Dermis blood vessel endothelial cell (primary cell): Measurements from ENCODE around the gene DTX4. TPM values are rescaled to one million over a fixed set of nuclear protein-coding genes. Genes with fewer than 3 reads are reported as not detected.
"Not testable (repeated sequence)": the region's sequence is repeated elsewhere in the genome, so short reads cannot be mapped to it uniquely, and the experiment has no call there.

Source experiments
- DNase-seq: peaks from one replicate; pipeline ENCODE4 v3.0.0; 2010
- total RNA-seq: library from RNA; depleted of rRNA; stranded (reverse); fragments of >200 nt; gene quantifications from 2 replicates; pipeline ENCODE4 v1.2.3, GENCODE V29; 2014

DTX4 gene
- total RNA-seq = 28.1 and 32.9 TPM in 2 replicates

- peak; percentile 95 for DNase-seq
Observed at GRCh38 chr11:59171508-59172322, at the start of gene DTX4. TSS of gene DTX4 (plus strand) at chr11:59172132. CDS start at chr11:59172596, 464 bp downstream.

- peak; percentile 89 for DNase-seq
Observed at GRCh38 chr11:59135648-59136461, 36.1 kb upstream of the DTX4 start.

GRCh38 chr11:59136551-59136950 is 35.4 kb upstream of the DTX4 start:
- DNase-seq = not testable (repeated sequence)

- DNase-seq = no peak
Observed at GRCh38 chr11:59137190-59137589, 34.7 kb upstream of the DTX4 start.

- peak; percentile 42 for DNase-seq
Observed at GRCh38 chr11:59138643-59139042, 33.3 kb upstream of the DTX4 start.

GRCh38 chr11:59141191-59141590 is 30.7 kb upstream of the DTX4 start:
- DNase-seq = no peak

- DNase-seq = peak; percentile 30
Observed at GRCh38 chr11:59141673-59142460, 30.1 kb upstream of the DTX4 start.

- peak; percentile 92 for DNase-seq
Observed at GRCh38 chr11:59142530-59143507, 29.1 kb upstream of the DTX4 start, which contains the start of gene FAM111A. TSS of gene FAM111A (plus strand) at chr11:59142856. CDS start at chr11:59148873, 6,017 bp downstream.

GRCh38 chr11:59144096-59144495 is 27.8 kb upstream of the DTX4 start:
- peak; percentile 31 for DNase-seq

- peak; percentile 87 for DNase-seq
Observed at GRCh38 chr11:59144579-59145345, 27.2 kb upstream of the DTX4 start.

GRCh38 chr11:59145534-59145933 is 26.4 kb upstream of the DTX4 start:
- DNase-seq = no peak

GRCh38 chr11:59151761-59152160 is 20.2 kb upstream of the DTX4 start:
- DNase-seq = no peak

GRCh38 chr11:59152312-59152951 is 19.5 kb upstream of the DTX4 start:
- DNase-seq = no peak

GRCh38 chr11:59154610-59155009 is 17.3 kb upstream of the DTX4 start:
- DNase-seq = no peak

GRCh38 chr11:59157433-59157832 is 14.5 kb upstream of the DTX4 start:
- DNase-seq = peak; percentile 13

- peak; percentile 88 for DNase-seq
Observed at GRCh38 chr11:59158206-59159068, 13.5 kb upstream of the DTX4 start.

- no peak for DNase-seq
Observed at GRCh38 chr11:59164028-59164427, 7.9 kb upstream of the DTX4 start.

GRCh38 chr11:59172345-59173079 is 580 bp downstream of the DTX4 start:
- DNase-seq = no peak
